ENCODE results near the gene NCOA1.

The NCOA1 gene

GRCh38 chr2:24723665-24724064, 232.6 kb downstream of the NCOA1 start:
- TF ChIP-seq CTCF (IDR thresholded peaks at IDR 0.05; ENCODE audit: low read length, missing control alignments): no peak
- H3K4me3 ChIP-seq (replicated peaks; ENCODE audit: low read depth, low read length): no peak overlapping the region
- no peak for DNase-seq (ENCODE audit: low read depth)

GRCh38 chr2:24724111-24724775, 233.2 kb downstream of the NCOA1 start:
- no peak for TF ChIP-seq CTCF (IDR thresholded peaks at IDR 0.05; ENCODE audit: low read length, missing control alignments)
- DNase-seq (ENCODE audit: low read depth): no peak
- H3K4me3 ChIP-seq (replicated peaks; ENCODE audit: low read depth, low read length): no peak overlapping the region

GRCh38 chr2:24725956-24726355, 234.9 kb downstream of the NCOA1 start:
- DNase-seq (ENCODE audit: low read depth): no peak
- TF ChIP-seq CTCF (IDR thresholded peaks at IDR 0.05; ENCODE audit: low read length, missing control alignments): no peak

GRCh38 chr2:24730481-24730880, 239.4 kb downstream of the NCOA1 start:
- DNase-seq (ENCODE audit: low read depth): peak; percentile 25
- TF ChIP-seq CTCF (IDR thresholded peaks at IDR 0.05; ENCODE audit: low read length, missing control alignments): no peak
- no peak overlapping the region for H3K4me3 ChIP-seq (replicated peaks; ENCODE audit: low read depth, low read length)

More at GRCh38 chr2:24725956-24726355, 234.9 kb downstream of the NCOA1 start:
- H3K4me3 ChIP-seq (replicated peaks; ENCODE audit: low read depth, low read length): no peak overlapping the region

- DNase-seq (ENCODE audit: low read depth): no peak
Measured at GRCh38 chr2:24731040-24731439, 240.0 kb downstream of the NCOA1 start.

GRCh38 chr2:24731923-24732322, 240.9 kb downstream of the NCOA1 start:
- H3K4me3 ChIP-seq (replicated peaks; ENCODE audit: low read depth, low read length): no peak overlapping the region
- TF ChIP-seq CTCF (IDR thresholded peaks at IDR 0.05; ENCODE audit: low read length, missing control alignments): no peak
- DNase-seq (ENCODE audit: low read depth): no peak

More at GRCh38 chr2:24731040-24731439, 240.0 kb downstream of the NCOA1 start:
- no peak overlapping the region for H3K4me3 ChIP-seq (replicated peaks; ENCODE audit: low read depth, low read length)
- TF ChIP-seq CTCF (IDR thresholded peaks at IDR 0.05; ENCODE audit: low read length, missing control alignments): no peak

GRCh38 chr2:24734741-24735140, 243.7 kb downstream of the NCOA1 start:
- H3K4me3 ChIP-seq (replicated peaks; ENCODE audit: low read depth, low read length): no peak overlapping the region
- no peak for TF ChIP-seq CTCF (IDR thresholded peaks at IDR 0.05; ENCODE audit: low read length, missing control alignments)
- DNase-seq (ENCODE audit: low read depth): no peak
